Measurements from ENCODE around the gene WIPF1.
"Not testable (repeated sequence)": the region's sequence is repeated elsewhere in the genome, so short reads cannot be mapped to it uniquely, and the experiment has no call there.

WIPF1 gene

DNA sequence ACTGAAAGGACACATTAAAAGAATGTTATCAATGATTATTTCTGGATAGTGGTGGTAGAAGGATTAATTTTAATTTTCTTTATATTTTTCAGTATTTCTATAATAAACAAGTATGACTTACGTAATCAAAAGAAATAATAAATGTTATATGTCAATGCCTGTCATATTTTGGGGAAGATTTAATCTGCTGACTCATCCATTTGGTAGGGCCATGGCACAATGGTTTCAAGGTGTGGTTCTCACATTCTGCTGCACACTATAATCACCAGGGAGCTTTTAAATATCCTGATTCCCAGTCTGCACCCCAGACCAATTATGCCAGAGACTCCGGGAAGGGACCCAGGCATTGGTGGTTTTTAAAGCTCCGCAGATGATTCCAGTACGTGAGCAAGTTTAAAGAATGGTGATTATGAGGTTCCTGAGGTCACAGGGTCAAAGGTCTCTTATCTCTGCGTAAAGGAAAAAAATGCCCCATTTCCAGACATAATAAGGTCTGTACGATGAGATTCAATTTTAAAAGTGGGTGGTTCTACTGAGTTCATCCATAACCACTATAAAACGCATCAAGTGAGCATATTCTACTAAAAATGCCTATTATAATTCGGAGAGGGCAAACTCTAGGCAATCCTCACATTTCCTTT, 27.2 kb downstream of the WIPF1 start:
- no peak for DNase-seq

DNA sequence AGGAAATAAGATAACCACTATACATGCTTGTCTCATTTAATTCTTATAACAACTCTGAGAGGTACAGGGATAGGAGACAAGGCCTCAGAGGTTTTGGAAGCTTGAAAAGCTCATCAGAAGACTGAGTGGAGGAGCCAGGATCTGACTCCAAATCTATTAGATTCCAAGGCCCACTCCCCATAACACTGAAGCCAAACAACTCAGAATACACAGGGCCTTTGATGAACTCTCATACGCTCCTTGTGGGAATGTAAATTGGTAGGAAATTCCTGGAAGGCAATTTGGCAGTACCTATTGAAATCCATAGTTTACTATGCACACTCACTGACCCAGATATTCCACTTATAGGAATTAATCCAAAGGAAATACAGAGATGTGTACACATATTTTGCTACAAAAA, 27.9 kb downstream of the WIPF1 start:
- DNase-seq: no peak

DNA sequence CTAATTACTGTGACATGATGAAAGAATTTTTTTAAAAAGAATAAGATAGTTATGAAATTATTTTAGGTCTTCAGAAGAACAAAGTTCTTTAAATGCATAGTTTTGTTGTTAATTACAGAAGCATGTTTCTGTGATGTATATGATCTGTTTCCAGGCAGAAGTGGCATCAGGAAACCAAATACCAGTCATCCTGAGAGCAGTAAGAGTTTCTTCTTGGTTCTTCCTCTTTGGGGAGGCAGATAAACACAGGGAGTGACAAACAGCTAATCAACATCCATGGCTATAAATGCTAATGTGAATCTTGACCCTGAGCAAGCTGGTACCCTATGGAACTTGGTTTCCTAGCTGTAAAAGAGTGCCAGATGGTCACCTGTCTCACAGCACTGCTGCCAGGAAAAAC, 29.2 kb downstream of the WIPF1 start:
- no peak for DNase-seq

DNA sequence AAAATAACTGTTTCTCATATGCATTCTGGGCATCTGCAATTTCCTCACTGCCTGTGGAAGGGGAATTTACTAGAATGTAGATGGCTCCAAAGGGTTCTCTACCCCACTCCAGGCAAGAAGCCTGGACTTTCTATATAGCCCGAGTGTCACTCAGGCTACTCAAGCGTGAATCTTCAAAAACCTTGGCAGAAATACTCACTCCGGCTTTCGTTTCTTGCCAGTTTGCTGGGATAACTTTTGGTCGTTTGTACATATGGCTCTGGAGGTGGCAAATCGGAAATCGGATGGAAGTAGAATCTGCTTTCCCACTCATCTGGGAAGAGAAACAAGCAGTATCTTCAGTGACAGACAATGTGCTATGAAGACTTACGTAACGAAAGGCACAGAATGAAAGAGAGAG, 30.7 kb downstream of the WIPF1 start:
- DNase-seq: no peak

DNA sequence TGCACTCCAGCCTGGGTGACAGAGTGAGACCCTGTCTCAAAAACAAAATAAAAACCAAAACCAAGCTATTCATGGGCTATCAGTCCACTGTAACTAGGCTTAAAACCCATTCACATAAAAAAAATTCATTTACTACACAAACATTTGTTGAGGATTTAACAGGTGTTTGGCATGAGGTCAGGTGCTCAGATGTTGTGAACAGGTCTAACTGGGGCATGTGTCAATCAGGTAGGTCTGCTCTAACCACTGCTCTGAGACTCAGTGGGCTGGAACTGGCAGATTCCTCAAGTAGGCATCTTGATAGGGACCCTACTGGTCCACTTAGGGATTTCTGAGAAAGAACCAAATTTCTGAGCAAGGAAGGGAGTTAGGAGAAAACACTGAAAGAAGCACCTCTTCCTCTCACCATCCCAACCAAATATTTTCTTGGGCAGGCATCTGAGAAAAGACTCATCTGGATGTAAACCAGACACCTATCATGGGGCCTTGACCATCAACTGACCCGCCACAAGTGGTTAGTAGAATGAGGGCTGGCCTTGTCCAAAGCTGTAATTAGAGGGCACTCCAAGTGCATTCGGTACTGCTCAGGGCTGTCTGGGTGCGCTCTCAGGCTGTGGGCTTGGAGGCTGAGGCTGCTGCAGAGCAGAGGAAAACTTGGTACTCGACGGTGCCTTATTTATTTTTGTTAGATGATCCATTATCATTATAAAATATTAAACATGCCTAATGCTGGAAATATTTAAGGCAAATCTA, 33.9 kb downstream of the WIPF1 start:
- no peak for DNase-seq

DNA sequence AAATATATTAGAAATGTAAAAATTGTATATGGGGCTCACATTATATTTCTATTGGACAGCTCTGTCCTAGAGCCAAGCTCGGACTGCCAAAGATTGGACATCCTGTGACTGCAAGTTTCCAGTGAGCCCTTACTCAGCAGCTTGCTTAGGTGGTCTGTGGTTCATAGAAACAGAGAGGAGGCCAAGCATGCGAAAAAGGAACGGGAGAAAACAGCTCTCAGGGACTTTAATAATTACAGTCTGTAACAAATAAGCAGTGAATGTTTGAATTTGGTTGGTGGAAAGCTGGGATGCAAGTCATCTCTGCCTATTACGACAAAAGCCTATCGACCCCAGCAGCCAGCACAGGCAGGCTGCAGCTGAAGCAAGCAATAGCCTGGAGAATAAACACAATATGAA, 35.6 kb downstream of the WIPF1 start:
- no peak for DNase-seq

DNA sequence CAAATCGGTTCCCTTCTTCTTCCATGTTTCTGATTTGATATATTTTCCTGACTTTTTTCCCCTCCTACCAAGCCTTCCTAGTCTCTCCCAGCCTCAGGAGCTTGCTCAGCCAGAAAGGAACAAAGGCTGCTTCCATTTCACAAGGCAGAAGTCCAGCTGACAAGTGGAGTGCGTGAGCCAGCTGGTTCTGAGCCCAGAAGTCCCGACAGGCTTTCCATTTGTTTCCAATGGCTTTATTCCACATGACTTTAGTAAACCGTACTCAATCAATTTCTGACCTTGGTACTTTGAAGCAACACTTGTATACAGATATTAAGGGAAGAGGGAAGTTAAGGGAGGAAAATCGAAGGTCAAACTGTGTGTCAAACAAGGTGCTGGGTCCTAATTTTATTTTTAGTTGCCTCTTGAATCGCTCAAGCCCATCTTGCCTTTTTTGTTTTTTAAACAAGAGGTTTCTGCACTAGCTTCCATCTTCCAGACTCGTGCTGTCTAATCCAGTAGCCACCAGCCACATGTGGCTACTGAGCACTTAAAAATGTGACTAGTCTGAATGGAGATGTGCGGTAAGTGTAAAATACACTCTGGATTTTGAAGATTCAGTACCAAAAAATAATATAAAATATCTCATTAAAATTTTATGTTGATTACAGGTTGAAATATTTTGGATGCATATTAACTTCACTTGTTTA, 36.2 kb downstream of the WIPF1 start:
- no peak for DNase-seq

DNA sequence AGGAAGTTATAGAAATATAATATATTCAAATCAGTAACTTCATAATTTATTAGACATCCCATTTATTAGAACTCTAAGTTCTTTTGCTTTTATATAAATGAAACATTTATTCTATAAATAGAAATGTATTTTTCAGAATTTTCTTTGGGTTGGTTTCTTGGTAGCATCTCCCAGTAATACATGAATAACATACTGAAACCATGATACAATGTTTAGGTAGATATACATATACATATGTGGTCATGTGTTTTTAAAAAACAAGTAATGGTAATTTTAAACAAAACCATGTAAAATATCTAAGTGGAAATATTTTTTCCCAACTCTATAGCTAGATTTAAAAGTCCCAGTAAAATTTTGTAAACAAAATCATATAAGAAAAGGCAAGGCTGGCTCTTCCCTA, 36.9 kb downstream of the WIPF1 start:
- no peak for DNase-seq

DNA sequence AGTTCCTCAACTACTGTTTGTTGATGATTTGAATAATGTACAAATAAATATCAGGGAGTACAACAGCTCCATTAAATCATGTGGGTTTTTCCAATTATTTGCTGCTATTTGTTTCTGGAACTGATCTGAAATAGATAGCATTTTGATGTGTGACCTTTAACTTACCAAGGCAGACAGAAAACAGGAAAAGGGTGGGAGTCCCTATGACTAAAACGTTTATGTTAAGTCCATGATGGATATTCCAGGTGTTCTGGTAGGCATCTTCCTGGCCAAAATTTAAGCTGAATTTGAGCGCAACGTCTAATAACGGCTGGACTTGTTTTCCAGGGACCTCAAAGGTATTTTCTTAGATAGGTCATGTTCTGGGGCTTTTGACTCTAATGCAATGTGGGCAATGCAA, 41.6 kb downstream of the WIPF1 start:
- no peak for DNase-seq

DNA sequence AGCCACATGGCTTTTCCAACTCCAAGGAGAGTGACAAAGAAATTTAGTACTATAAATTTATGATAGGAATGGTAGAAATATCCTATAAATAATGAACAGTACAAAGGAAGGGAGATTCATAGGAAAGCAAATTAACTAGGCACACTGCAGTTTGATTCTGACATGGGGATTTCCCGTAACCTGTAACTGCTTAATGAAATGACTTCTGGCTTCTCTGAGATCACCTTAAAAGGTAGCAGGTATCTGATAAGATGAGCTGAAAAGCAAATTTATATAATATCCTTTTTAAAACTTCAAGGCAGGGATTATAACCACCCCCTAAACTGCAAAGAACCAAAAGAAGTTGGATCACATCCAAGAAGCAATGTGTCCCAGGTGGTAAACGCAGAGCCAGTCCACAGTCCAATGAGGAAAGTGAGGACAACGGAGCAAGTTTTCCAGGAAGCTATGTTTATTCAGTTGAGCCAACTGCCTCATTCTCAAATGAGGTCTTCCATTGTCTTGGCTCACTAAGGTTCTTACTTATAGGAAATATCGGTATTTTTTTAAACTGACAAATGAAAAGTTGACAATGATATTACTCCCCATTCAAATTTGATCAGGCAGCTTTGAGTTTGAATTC, 43.0 kb downstream of the WIPF1 start:
- DNase-seq: no peak

DNA sequence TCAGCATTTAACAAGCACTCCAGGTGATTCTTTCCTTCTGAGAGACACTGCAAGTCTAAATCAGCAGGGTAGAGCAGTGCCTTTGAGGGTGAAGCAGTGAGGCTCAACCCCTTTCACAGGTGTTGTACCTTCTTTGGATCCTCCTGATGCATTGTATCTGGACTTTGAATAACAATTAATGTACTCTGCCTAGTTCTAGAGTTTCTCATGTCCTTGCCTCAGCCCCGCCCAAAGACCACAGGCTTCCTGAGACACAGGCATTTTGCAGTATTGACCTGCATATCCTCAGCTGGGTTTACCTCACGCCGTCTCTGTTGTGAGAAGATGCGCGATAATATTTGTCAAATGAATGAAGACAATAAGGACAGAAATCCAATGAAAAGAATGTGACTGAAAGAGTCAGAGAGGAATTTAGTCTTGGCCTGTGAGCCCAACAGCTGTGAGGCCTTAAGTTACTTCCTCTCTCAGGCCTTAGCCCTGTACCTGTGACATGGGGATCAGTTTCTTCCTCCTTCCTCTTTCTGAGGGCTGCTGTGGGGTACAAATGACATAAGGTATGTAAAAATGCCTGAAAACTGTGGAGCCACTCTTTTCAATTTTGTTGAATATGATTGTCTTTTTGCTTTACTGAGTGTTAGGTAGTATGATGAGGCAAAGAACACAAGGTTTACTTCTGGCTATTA, 43.7 kb downstream of the WIPF1 start:
- no peak for DNase-seq

DNA sequence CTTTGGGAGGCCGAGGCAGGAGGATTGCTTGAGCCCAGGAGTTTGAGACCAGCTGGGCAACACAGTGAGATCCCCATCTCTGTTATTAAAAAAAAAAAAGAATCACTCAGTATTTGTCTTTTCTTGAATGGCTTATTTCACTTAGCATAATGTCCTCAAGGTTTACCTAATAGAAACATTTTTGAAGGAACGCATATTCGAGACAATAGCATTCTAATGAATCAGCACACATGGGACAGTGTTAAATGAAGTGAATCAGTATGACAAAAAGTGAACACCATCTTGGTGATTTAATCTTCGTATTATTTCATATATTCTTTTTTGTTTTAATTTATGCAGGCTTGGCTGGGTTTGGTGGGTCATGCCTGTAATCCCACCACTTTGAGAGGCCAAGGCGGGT, 44.7 kb downstream of the WIPF1 start:
- no peak for DNase-seq

DNA sequence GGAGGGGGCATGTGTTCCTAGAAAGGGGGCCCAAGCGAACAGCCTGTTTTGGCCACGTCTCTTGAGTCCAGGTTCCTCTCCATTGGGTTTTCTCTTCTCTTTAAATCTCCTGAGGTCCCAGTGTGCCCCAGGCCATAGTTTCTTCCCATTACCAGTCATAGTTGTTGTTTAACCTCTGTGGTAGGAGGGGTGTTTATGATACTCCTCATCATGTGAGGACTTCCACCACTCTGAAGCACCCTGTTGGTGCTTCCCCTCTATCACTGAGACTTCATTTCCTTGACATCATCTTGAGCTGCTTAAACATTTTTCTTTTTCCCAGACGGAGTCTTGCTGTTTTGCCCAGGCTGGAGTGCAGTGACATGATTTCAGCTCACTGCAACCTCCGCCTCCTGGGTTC, 45.9 kb downstream of the WIPF1 start:
- DNase-seq: no peak

DNA sequence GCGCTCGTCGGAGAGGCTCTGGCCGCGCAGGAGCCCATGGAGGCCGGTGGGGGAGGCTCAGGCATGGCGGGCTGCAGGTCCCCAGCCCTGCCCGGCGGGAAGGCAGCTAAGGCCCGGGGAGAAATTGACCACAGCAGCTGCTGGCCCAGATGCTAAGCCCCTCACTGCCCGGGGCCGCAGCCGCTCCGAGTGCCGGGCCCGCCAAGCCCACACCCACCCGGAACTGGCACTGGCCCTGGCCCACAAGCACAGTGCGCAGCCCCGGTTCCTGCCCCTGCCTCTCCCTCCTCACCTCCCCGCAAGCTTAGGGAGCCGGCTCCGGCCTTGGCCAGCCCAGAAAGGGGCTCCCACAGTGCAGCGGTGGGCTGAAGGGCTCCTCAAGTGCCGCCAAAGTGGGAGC, 49.0 kb downstream of the WIPF1 start:
- not testable (repeated sequence) for DNase-seq

DNA sequence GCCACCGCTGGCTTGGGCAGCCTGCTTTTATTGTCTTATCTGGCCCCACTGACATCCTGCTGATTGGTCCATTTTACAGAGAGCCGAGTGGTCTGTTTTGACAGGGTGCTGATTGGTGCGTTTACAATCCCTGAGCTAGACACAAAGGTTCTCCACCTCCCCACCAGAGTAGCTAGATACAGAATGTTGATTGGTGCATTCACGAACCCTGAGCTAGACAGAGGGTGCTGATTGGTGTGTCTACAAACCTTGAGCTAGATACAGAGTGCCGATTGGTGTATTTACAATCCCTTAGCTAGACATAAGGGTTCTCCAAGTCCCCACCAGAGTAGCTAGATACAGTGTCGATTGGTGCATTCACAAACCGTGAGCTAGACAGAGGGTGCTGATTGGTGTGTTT, 49.6 kb downstream of the WIPF1 start:
- DNase-seq: not testable (repeated sequence)

DNA sequence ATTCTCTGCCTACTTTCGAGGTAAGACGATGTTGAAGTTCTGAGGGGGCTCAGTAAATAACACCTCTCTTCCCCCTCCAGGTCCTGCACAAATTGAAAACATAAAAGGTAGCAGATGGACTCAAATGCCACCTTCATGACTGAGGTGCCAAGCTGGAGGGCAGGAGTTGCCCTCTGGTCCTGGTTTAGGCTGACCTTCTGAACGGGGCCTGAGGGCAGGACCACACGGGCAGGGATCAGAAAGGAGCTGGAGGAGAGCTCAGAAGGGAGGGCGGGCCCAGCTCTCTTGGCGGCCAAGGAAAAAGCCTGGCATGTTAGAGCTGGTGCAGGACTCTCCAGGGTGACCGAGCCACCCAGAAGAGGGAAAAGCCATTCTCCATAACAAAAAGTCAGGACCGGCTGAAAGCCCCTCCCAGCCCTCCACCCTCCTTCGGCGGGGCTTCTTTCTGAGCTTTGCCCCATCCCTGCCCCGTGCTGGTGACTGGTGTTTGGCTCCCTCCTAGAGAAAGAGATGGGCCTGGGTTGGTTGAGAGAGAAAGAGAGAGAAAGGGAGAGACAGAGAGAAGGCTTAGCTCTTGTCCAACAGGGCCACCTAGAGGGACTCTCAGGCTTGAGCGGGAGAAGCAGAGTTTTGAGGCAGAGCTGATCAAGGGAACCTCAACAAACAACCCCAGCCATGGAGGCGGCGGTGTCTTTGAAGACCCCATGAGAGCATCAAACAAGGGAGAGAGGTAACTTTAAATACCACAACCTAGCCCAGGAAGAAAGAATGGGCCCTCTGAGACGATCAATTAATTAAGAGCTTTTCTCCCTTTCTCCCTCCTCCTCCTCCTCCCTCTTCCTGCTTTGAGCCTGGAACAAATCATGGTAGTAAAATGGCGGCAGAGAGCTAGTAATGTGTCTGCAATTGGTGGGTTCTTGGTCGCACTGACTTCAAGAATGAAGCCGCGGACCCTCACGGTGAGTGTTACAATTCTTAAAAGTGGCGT, 50.8 kb downstream of the WIPF1 start:
- DNase-seq: no peak

DNA sequence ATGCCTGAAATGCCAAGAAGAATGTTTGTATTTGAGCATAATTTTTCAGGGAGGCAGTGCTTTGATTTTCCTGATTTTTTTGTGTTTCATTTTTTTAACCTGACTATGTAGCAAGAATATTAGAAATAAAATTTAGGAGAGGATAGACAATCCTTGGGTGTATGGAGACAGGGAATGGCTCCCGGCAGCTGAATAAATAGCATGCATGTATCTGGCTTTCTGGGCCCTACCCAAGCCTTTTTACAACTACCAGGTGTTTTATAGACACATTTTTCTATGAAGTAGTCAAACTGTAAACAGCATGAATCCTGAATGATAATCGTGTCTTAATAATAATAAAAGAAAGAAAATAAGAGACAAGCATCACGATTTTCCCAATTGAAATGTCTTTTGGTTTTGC, 52.4 kb downstream of the WIPF1 start:
- DNase-seq: no peak

DNA sequence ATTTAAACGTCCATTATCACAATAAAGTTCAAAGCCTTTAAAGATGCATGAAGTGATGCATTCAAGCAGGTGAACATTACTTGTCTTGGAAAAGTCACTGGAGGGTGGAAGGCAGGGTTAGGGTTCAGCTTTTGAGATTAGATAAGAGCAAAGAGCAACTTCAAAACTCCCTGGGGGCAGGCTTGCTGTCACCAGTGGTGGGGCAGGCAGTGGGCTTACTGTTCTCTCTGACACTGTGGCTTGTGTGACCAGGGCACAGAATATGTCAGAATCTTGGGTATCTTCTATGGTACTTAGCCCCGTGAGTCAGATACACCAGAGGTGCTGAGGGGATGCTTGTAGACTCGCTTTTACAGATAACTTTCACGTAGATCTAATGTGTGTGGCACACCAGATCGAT, 52.8 kb downstream of the WIPF1 start:
- no peak for DNase-seq

DNA sequence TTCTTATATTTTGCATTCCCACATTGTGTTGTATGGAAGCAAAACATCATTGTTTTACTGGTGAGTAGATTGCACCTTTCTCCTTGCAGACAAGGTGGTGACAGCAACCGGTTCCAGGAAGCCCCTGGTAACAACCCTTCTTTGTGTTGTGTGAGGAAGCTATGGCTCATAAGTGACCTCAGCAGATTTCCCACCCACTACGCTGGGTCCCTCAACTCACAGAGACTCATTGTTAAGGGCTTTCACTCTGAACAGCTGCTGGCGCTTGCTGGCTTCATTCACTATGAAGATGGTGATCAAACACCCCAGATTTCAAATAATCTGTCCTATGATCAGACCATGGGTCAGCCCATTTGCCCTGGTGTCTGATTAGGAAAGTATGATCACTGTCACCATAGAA, 53.4 kb downstream of the WIPF1 start:
- no peak for DNase-seq

DNA sequence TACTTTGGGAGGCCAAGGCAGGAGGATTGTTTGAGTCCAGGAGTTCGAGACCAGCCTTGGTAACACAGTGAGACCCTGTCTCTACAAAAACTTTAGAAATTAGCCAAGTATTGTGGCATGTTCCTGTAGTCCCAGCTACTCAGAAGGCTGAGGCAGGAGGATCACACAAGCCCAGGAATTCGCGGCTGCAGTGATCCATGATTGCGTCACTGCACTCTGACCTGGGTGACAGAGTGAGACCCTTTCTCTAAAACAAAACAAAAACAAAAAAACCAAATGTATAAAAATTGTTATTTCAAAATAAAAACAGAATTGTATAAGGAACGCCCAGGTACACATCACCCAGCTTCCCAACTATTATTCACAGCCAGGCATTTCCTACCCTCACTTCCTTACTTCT, 56.7 kb downstream of the WIPF1 start:
- no peak for DNase-seq

DNA sequence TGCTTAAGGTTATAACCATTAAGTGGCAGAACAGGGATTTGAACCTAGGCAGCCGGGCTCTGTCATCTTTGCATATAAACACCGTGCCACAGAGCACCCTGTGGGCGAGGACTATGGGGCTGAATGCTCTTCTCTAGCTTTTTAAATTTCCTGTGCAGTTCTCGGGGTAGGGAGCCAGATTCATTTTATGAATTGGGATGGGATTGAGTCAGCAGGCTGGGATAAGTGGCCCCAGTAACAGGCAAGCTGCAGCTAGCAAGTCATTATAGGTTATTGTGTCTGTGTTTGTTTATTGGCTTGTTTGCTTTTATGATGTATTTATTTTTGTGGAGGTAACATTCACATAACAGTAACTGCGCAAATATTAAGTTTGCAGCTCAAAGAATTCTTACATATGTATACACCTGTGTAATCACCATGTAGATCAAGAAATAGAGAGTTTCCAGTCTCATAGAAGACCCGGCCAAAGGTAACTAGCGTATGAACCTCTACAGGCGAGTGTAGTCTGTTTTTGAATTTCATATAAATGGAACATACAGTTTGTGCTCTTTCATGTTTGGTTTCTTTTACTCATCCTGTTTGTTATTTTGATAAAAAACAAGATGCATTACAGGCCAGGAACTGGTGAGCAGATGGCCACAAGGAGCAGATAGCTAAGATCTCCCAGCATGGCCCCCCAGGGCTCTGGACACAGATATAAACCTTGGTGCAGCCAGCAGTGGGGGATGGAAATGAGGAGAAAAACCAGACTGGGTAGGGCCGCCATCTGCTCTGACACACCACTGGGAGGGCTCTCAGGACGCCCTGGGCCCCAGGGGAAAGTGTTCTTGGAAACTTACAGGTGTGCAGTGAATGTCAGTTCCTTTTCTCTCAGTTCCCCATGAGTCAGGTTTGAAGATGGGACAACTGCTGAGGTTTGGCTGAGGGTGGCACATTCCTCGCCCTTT, 61.6 kb downstream of the WIPF1 start:
- DNase-seq: no peak
